Transverse colon (tissue), 4 donors: ENCODE data around the gene CTNNA1. TPM values are rescaled to one million over a fixed set of nuclear protein-coding genes. Genes with fewer than 3 reads are reported as not detected.

ENCODE experiments used
- DNase-seq: peaks from one replicate; pipeline ENCODE4 v3.0.0-alpha.2; 2019
- H3K27ac ChIP-seq, 4 donors: fragments of 200-600 bp; sonication (generic); 2 replicates each; pipeline ENCODE4 v1.5.1; 2016 to 2018; ENCODE audit warnings: inconsistent platforms in 4 of 4
- H3K27me3 ChIP-seq: fragments of 200-600 bp; sonication (generic); 2 replicates; pipeline ENCODE4 v1.5.1; 2017; ENCODE audit warnings: inconsistent platforms
- H3K36me3 ChIP-seq, 4 donors: fragments of 200-600 bp; sonication (generic); 2 replicates each; pipeline ENCODE4 v1.5.1; 2017 to 2019; ENCODE audit warnings: inconsistent platforms in 4 of 4
- H3K4me1 ChIP-seq, 4 donors: fragments of 200-600 bp; sonication (generic); 2 replicates each; pipeline ENCODE4 v1.5.1; 2017 to 2020; ENCODE audit warnings: inconsistent platforms in 4 of 4
- H3K4me3 ChIP-seq, 4 donors: fragments of 200-600 bp; sonication (generic); 1 replicate in 1 of 4; 2 replicates in 3 of 4; pipeline versions ENCODE4 v1.5.1 to v1.6.1; 2017 to 2019; ENCODE audit warnings: inconsistent platforms in 4 of 4
- H3K9me3 ChIP-seq, 2 donors: fragments of 200-600 bp; sonication (generic); 2 replicates each; pipeline ENCODE4 v1.5.1; 2017 to 2019; ENCODE audit warnings: inconsistent platforms in 2 of 2
- CTCF ChIP-seq, 5 experiments: fragments of 200-600 bp in 3 of 5; fragments of 450-650 bp in 2 of 5; sonication (generic) in 3 of 5; IDR thresholded peaks; 1 replicate in 2 of 5; 2 replicates in 3 of 5; pipeline ENCODE4 v1.5.1; 2016 to 2017; ENCODE audit warnings: antibody characterized with exemption in 5 of 5, inconsistent platforms in 3 of 5, mild to moderate bottlenecking in 2 of 5, moderate library complexity in 1 of 5
- EP300 ChIP-seq: sonication (generic); formaldehyde crosslinking; IDR thresholded peaks from one replicate; pipeline ENCODE4 v1.6.1; 2017; ENCODE audit warnings: antibody characterized with exemption, low read depth
- POLR2A ChIP-seq: fragments of 450-650 bp; IDR thresholded peaks from one replicate; pipeline ENCODE4 v1.6.1; 2016; ENCODE audit warnings: antibody characterized with exemption, mild to moderate bottlenecking, moderate library complexity
- POLR2AphosphoS5 ChIP-seq, 3 donors: sonication (generic); formaldehyde crosslinking; IDR thresholded peaks; one replicate each; pipeline ENCODE4 v1.6.1; 2016; ENCODE audit warnings: antibody characterized with exemption in 3 of 3
- WGBS, 2 donors: methylation state at CpG; one replicate each; pipeline ENCODE4 v1.1.5; 2018; ENCODE audit warnings: low coverage in 1 of 2; 5-methylcytosine and 5-hydroxymethylcytosine counted together
- in situ Hi-C, 4 donors: fragments of 200-750 bp; cut with MboI; loops; one replicate each; pipeline versions ENCODE4 v1.15.0 to v1.15.1; 2017; ENCODE audit warnings: low sequenced_read_pairs in 3 of 4, low pct_ligation_motif_present in 1 of 4, low pct_unique_long_range_greater_than_20kb in 1 of 4
- intact Hi-C: fragments of 100-400 bp; cut with DNase I; formaldehyde crosslinking; loops from one replicate; pipeline ENCODE4 v1.15.1; 2023; ENCODE audit warnings: low total_unique reads
- total RNA-seq, 4 donors: library from RNA; depleted of rRNA; stranded (reverse); fragments of >200 nt; gene quantifications; one replicate each; pipeline ENCODE4 v1.1.0, GENCODE V29; 2016

CTNNA1 gene
- total RNA-seq, 4 donors from 2014 or later = 272 to 381 (median 316) TPM

- Histone ChIP-seq H3K27ac (no peak overlapping the region), H3K27me3 (no peaks in the 10 kb centered on the region), H3K4me1 (peaks cover 4 to 9% (median 5%) of the 10 kb centered on the region in 4 donors), H3K9me3 (no peaks in the 10 kb centered on the region), H3K4me3 (no peak overlapping the region), H3K36me3 (peaks cover 0 to 7% (median 2%) of the 10 kb centered on the region in 4 donors)
- 96% methylated on average over 5 of the region's 5 CpGs; no CpG with 5 or more reads in 1 of the 2 donors for WGBS, 2 donors
- intact Hi-C loops (no loop called here), in situ Hi-C loops (no loop called here)
- TF ChIP-seq EP300 (no peak), POLR2AphosphoS5 (IDR thresholded peaks at IDR 0.05) (no peak), CTCF (IDR thresholded peaks at IDR 0.05) (no peak), POLR2A (no peak)
- DNase-seq = no peak
These were observed 194.6 kb downstream of the CTNNA1 start for GRCh38 chr5:138947780-138948179.

GRCh38 chr5:138948471-138949222, 195.4 kb downstream of the CTNNA1 start:
- Histone ChIP-seq H3K4me3 (no peak overlapping the region), H3K36me3 (peaks cover 0 to 7% (median 2%) of the 10 kb centered on the region in 4 donors), H3K27ac (no peak overlapping the region), H3K9me3 (no peaks in the 10 kb centered on the region), H3K4me1 (peaks cover 12 to 18% (median 13%) of the 10 kb centered on the region in 4 donors), H3K27me3 (no peaks in the 10 kb centered on the region)
- no peak for DNase-seq
- no peak for TF ChIP-seq POLR2AphosphoS5 (IDR thresholded peaks at IDR 0.05)
- in situ Hi-C loops (no loop called here), intact Hi-C loops (no loop called here)
- WGBS, 2 donors = 80 to 91% methylated on average over 4 to 23 of the region's 23 CpGs

DNA sequence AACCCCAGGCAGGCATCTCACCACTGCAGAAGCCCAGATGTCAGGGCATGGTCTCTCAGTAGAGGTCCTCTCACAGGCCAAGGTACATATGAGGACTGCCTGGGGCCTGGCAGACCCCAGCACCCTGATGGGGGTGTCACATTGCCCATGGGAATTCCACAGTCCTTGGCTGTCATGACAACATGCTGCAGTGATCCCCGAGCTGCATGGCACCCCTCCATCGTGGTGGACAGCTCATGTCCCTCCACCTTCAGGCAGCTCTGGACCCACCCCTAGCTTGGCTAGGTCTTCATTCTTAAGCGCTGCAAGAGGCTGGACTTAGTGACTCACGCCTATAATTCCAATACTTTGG, 196.0 kb downstream of the CTNNA1 start:
- whole genome bisulfite sequencing, 2 donors = 95% methylated on average over 4 of the region's 4 CpGs; no CpG with 5 or more reads in 1 of the 2 donors
- DNase-seq = no peak
- Histone ChIP-seq H3K36me3 (peaks cover 0 to 7% (median 2%) of the 10 kb centered on the region in 4 donors), H3K27me3 (no peaks in the 10 kb centered on the region), H3K27ac (no peak overlapping the region), H3K4me1 (peaks cover 16 to 23% (median 18%) of the 10 kb centered on the region in 4 donors), H3K4me3 (no peak overlapping the region), H3K9me3 (no peaks in the 10 kb centered on the region)
- in situ Hi-C loops = no loop called here
- TF ChIP-seq CTCF (IDR thresholded peaks at IDR 0.05) = no peak
- TF ChIP-seq EP300 = no peak
- TF ChIP-seq POLR2AphosphoS5 (IDR thresholded peaks at IDR 0.05) = no peak
- TF ChIP-seq POLR2A = no peak
- intact Hi-C loops = no loop called here

DNA sequence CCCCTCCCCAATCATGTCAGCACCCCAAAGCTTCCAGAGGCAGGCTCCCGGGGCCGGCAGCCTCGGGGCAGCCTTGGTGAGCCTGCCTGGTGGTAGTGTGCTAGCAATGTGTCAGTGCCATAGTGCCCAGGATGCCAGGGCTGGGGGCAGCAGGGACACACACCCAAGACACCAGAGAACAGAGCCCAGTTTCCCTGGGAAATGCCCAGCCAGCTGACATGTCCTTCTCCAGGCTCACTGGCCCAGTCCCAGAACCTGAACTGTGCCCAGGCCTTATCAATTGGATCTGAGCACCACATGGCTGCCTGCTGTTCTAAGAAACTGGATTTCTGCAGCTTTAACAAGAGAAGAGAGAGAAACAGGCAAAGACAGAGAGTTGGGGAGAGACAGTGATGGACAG, 196.8 kb downstream of the CTNNA1 start:
- no peak for DNase-seq
- no peak for TF ChIP-seq EP300
- TF ChIP-seq CTCF (IDR thresholded peaks at IDR 0.05) = no peak
- no peak for TF ChIP-seq POLR2AphosphoS5 (IDR thresholded peaks at IDR 0.05)
- no peak for TF ChIP-seq POLR2A
- H3K9me3 ChIP-seq = no peaks in the 10 kb centered on the region
- no peak overlapping the region for H3K4me3 ChIP-seq
- in situ Hi-C loops (no loop called here), intact Hi-C loops (no loop called here)
- H3K36me3 ChIP-seq = peaks cover 0 to 7% (median 2%) of the 10 kb centered on the region in 4 donors
- H3K27me3 ChIP-seq = no peaks in the 10 kb centered on the region
- WGBS, 2 donors = 91% methylated on average over 3 of the region's 3 CpGs; no CpG with 5 or more reads in 1 of the 2 donors
- no peak overlapping the region for H3K27ac ChIP-seq
- peaks cover 16 to 31% (median 22%) of the 10 kb centered on the region in 4 donors for H3K4me1 ChIP-seq
